Left hindlimb (tissue), 1 donor: ENCODE results near the gene SLC17A1.
"Not testable (repeated sequence)": the region's sequence is repeated elsewhere in the genome, so short reads cannot be mapped to it uniquely, and the experiment has no call there.

Source experiments
- DNase-seq: peaks from one replicate; pipeline ENCODE4 v3.0.0-alpha.2; 2018

SLC17A1 gene

GRCh38 chr6:25756382-25757363 is 75.2 kb downstream of the SLC17A1 start:
- no peak for DNase-seq

- DNase-seq = no peak
These were observed 76.4 kb downstream of the SLC17A1 start for GRCh38 chr6:25755483-25755882.

GRCh38 chr6:25754535-25754934 is 77.3 kb downstream of the SLC17A1 start, which contains the start of gene SLC17A4:
SLC17A4 (plus strand) TSS chr6:25754742; CDS start chr6:25761963, 7,221 bp downstream.
- no peak for DNase-seq

- DNase-seq = no peak
These were observed 78.8 kb downstream of the SLC17A1 start for GRCh38 chr6:25753079-25753478.

- DNase-seq = no peak
These were observed 80.9 kb downstream of the SLC17A1 start for GRCh38 chr6:25750906-25751305.

- DNase-seq = no peak
These were observed 82.0 kb downstream of the SLC17A1 start for GRCh38 chr6:25749837-25750236.

- DNase-seq = not testable (repeated sequence)
These were observed 83.0 kb downstream of the SLC17A1 start for GRCh38 chr6:25748601-25749517.

GRCh38 chr6:25748049-25748448 is 83.8 kb downstream of the SLC17A1 start:
- no peak for DNase-seq

- DNase-seq = no peak
These were observed 84.4 kb downstream of the SLC17A1 start for GRCh38 chr6:25747477-25747876.

- DNase-seq = no peak
These were observed 84.9 kb downstream of the SLC17A1 start for GRCh38 chr6:25746968-25747367.

- DNase-seq = no peak
These were observed 86.0 kb downstream of the SLC17A1 start for GRCh38 chr6:25745836-25746235.

- DNase-seq = no peak
These were observed 88.0 kb downstream of the SLC17A1 start for GRCh38 chr6:25743868-25744267.

- DNase-seq = no peak
These were observed 96.6 kb downstream of the SLC17A1 start for GRCh38 chr6:25735261-25735660.
